ENCODE results near the gene KRT4. TPM values are rescaled to one million over a fixed set of nuclear protein-coding genes. Genes with fewer than 3 reads are reported as not detected.

The KRT4 gene
- total RNA-seq, 1 experiment from 2014 or later: not detected

DNA sequence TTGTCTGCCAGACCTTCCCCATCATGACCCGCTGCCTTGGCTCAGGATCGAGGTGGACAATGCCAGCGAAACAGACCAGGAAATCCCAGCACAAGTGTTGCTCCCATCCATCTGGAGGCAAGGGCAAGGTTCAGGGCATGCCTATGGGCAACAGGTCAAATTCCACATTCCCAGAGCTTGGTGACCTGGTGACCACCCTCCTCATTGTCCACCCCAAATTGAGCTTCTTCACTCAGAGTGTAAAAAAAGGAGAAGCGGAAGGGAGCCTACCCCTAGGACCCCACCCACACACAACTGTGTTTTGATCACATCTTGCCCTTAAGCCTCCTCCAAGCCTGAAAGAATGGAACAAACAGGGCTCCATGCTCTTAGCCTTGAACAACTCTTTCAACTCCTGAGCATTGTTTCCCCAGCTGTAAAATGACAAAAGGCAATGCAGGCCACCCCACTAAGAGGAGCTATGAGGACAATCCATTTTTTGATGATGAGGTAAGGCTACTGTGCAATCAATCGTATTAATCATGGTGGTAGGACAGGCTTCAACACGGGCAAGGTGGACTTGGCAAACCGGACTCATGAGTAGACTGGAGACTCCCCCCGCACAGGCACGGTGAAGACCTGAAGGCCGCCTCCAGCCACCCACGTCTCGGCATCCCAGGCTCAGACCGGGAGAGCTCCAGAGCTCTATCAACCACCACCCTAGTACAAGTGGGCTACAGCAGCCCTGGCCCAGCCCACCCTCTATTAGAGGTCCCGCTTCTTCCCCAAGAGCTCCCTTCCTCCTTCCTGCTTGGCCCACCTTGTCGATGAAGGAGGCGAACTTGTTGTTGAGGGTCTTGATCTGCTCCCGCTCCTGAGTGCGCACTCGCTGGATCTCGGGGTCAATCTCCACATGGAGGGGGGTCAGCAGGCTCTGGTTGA is 19.3 kb upstream of the KRT4 start:
- no peaks in the 10 kb centered on the region for H3K23me2 ChIP-seq (ENCODE audit: insufficient read length, low read depth, low read length, poor library complexity, severe bottlenecking)
- no peaks in the 10 kb centered on the region for H3K79me2 ChIP-seq (ENCODE audit: insufficient read depth, low read length)
- H3K9ac ChIP-seq (ENCODE audit: extremely low read depth, insufficient read length, low read length): no peak overlapping the region
- no peaks in the 10 kb centered on the region for H3K79me1 ChIP-seq (ENCODE audit: insufficient read depth, low read depth, low read length, poor library complexity, severe bottlenecking)
- no peaks in the 10 kb centered on the region for H3K4me1 ChIP-seq (ENCODE audit: insufficient read depth, low read length)
- H2BK12ac ChIP-seq (ENCODE audit: insufficient read length, low read depth, low read length): no peak overlapping the region
- Mint-ChIP-seq H3K36me3 (ENCODE audit: insufficient read depth in 1 of 3, low read depth in 3 of 3) (no peaks in the 10 kb centered on the region), H3K27ac (no peak overlapping the region), H3K4me3 (no peak overlapping the region), H3K27me3 (ENCODE audit: low read depth) (peaks cover 2% of the 10 kb centered on the region), H3K4me1 (no peaks in the 10 kb centered on the region; a peak in 1 of 4 replicates), H3K9me3 (no peaks in the 10 kb centered on the region)
- H3K4ac ChIP-seq (ENCODE audit: low read depth, low read length): no peak overlapping the region
- no peak overlapping the region for H3K4me2 ChIP-seq (ENCODE audit: insufficient read depth, insufficient read length, low read length)
- WGBS (ENCODE audit: extremely low coverage, insufficient read length, low lambda C conversion rate): no CpG with 5 or more reads among the region's 20 CpGs
- no peaks in the 10 kb centered on the region for H4K20me1 ChIP-seq (ENCODE audit: control insufficient read depth, insufficient read depth, insufficient read length)
- H3K27me3 ChIP-seq (ENCODE audit: insufficient read depth, low read length): no peaks in the 10 kb centered on the region
- no peak overlapping the region for H4K91ac ChIP-seq (ENCODE audit: insufficient read length, low read depth, low read length)
- no peak overlapping the region for H3K18ac ChIP-seq (ENCODE audit: insufficient read length, low read depth, low read length)
- no peak overlapping the region for H3K23ac ChIP-seq (ENCODE audit: insufficient read length, low read depth, low read length)
- no peak overlapping the region for H2AK5ac ChIP-seq (ENCODE audit: insufficient read length, low read length)
- no peak overlapping the region for H2BK5ac ChIP-seq (ENCODE audit: insufficient read length, low read length)
- H3K27ac ChIP-seq (ENCODE audit: insufficient read length, low read depth, low read length): no peak overlapping the region
- H2BK120ac ChIP-seq (ENCODE audit: low read depth, low read length, poor library complexity, severe bottlenecking): no peak overlapping the region
- H2AFZ ChIP-seq (ENCODE audit: low read length): no peak overlapping the region
- no peak for TF ChIP-seq CTCF (conservative IDR thresholded peaks at IDR 0.05)
- H3K56ac ChIP-seq (ENCODE audit: insufficient read length, low read depth, low read length): no peak overlapping the region
- H2BK15ac ChIP-seq (ENCODE audit: low read depth, low read length): no peak overlapping the region
- no peak overlapping the region for H4K8ac ChIP-seq (replicated peaks; ENCODE audit: insufficient read length, low read depth, low read length)
- H3K9me3 ChIP-seq (ENCODE audit: control insufficient read depth, low read depth, low read length): no peaks in the 10 kb centered on the region
- H3K14ac ChIP-seq (ENCODE audit: insufficient read depth, low read length): no peak overlapping the region
- no peak overlapping the region for H4K5ac ChIP-seq (ENCODE audit: insufficient read length, low read depth, low read length)
- no peak overlapping the region for H3T11ph ChIP-seq (ENCODE audit: low read length)
- H2BK20ac ChIP-seq (ENCODE audit: low read depth, low read length, poor library complexity, severe bottlenecking): no peak overlapping the region
- no peak for DNase-seq

All from H9 (cell line).